Liver (tissue), 9 donors: ENCODE measurements around the gene TCOF1. TPM values are rescaled to one million over a fixed set of nuclear protein-coding genes. Genes with fewer than 3 reads are reported as not detected.

Experiments
- DNase-seq: peaks from one replicate; pipeline ENCODE4 v3.0.0-alpha.2; 2017; ENCODE audit warnings: low spot score
- H3K27ac ChIP-seq, 2 donors: one replicate each; pipeline ENCODE4 v1.7.0; 2013; ENCODE audit warnings: inconsistent platforms in 2 of 2, low read length in 2 of 2, control low read depth in 1 of 2, low read depth in 1 of 2, mild to moderate bottlenecking in 1 of 2
- H3K27me3 ChIP-seq, 4 donors: one replicate each; pipeline versions ENCODE4 v1.6.1 to v1.7.0; 2013; ENCODE audit warnings: low read length in 3 of 4, inconsistent platforms in 1 of 4, mild to moderate bottlenecking in 1 of 4, moderate library complexity in 1 of 4; ENCODE audit not compliant: control insufficient read depth in 4 of 4, insufficient read depth in 4 of 4
- H3K36me3 ChIP-seq, 4 donors: one replicate each; pipeline versions ENCODE4 v1.6.1 to v1.7.0; 2013; ENCODE audit warnings: low read length in 3 of 4, mild to moderate bottlenecking in 3 of 4, low read depth in 1 of 4, moderate library complexity in 1 of 4; ENCODE audit not compliant: control insufficient read depth in 4 of 4, insufficient read depth in 3 of 4
- H3K4me1 ChIP-seq, 4 donors: one replicate each; pipeline versions ENCODE4 v1.6.1 to v1.7.0; 2013; ENCODE audit warnings: low read length in 3 of 4, mild to moderate bottlenecking in 3 of 4, moderate library complexity in 1 of 4; ENCODE audit not compliant: control insufficient read depth in 4 of 4, insufficient read depth in 4 of 4
- H3K4me3 ChIP-seq, 3 donors: one replicate each; pipeline versions ENCODE4 v1.6.1 to v1.7.0; 2013; ENCODE audit warnings: low read length in 3 of 3, control low read depth in 1 of 3, low read depth in 1 of 3, mild to moderate bottlenecking in 1 of 3
- H3K9ac ChIP-seq, 2 donors: one replicate each; pipeline ENCODE4 v1.7.0; 2013; ENCODE audit warnings: low read length in 2 of 2, mild to moderate bottlenecking in 2 of 2, moderate library complexity in 2 of 2, control low read depth in 1 of 2, low read depth in 1 of 2
- H3K9me3 ChIP-seq, 4 donors: one replicate each; pipeline versions ENCODE4 v1.6.1 to v1.7.0; 2013; ENCODE audit warnings: low read length in 3 of 4; ENCODE audit not compliant: control insufficient read depth in 4 of 4
- ATF3 ChIP-seq: IDR thresholded peaks from 2 replicates; pipeline ENCODE4 v1.6.1; 2016; ENCODE audit warnings: antibody characterized with exemption
- EGR1 ChIP-seq, 2 donors: IDR thresholded peaks; 2 replicates each; pipeline ENCODE4 v1.6.1; 2016 to 2018; ENCODE audit warnings: antibody characterized with exemption in 2 of 2, low read depth in 2 of 2
- FOXA1 ChIP-seq: IDR thresholded peaks from 2 replicates; pipeline ENCODE4 v1.6.1; 2016; ENCODE audit warnings: antibody characterized with exemption
- FOXA2 ChIP-seq: IDR thresholded peaks from 2 replicates; pipeline ENCODE4 v1.6.1; 2016; ENCODE audit warnings: antibody characterized with exemption
- GABPA ChIP-seq, 2 donors: IDR thresholded peaks in 1 of 2; conservative IDR thresholded peaks in 1 of 2; 2 replicates each; pipeline ENCODE4 v1.6.1; 2016; ENCODE audit warnings: antibody characterized with exemption in 2 of 2, mild to moderate bottlenecking in 1 of 2, moderate library complexity in 1 of 2
- HNF4A ChIP-seq, 2 donors: conservative IDR thresholded peaks; 2 replicates each; pipeline ENCODE4 v1.6.1; 2016; ENCODE audit warnings: antibody characterized with exemption in 2 of 2, mild to moderate bottlenecking in 2 of 2
- HNF4G ChIP-seq: IDR thresholded peaks from 2 replicates; pipeline ENCODE4 v1.6.1; 2016; ENCODE audit warnings: antibody characterized with exemption
- JUND ChIP-seq, 2 donors: IDR thresholded peaks; 2 replicates each; pipeline ENCODE4 v1.6.1; 2016; ENCODE audit warnings: antibody characterized with exemption in 2 of 2
- NR2F2 ChIP-seq: IDR thresholded peaks from 2 replicates; pipeline ENCODE4 v1.6.1; 2016; ENCODE audit warnings: antibody characterized with exemption
- RAD21 ChIP-seq, 2 donors: IDR thresholded peaks; 2 replicates each; pipeline ENCODE4 v1.6.1; 2016; ENCODE audit warnings: antibody characterized with exemption in 2 of 2, mild to moderate bottlenecking in 2 of 2
- RXRA ChIP-seq, 2 donors: IDR thresholded peaks; 2 replicates each; pipeline ENCODE4 v1.6.1; 2017 to 2018; ENCODE audit warnings: antibody characterized with exemption in 2 of 2, mild to moderate bottlenecking in 1 of 2
- SP1 ChIP-seq: IDR thresholded peaks from 2 replicates; pipeline ENCODE4 v1.6.1; 2018; ENCODE audit warnings: antibody characterized with exemption, mild to moderate bottlenecking
- TAF1 ChIP-seq: conservative IDR thresholded peaks from 2 replicates; pipeline ENCODE4 v1.6.1; 2016; ENCODE audit warnings: antibody characterized with exemption, mild to moderate bottlenecking
- YY1 ChIP-seq: IDR thresholded peaks from 2 replicates; pipeline ENCODE4 v1.6.1; 2016; ENCODE audit warnings: antibody characterized with exemption, mild to moderate bottlenecking
- WGBS: extraction: QIAGEN DNeasy Blood & Tissue Kit; methylation state at CpG from one replicate; pipeline ENCODE4 v1.1.7; 2013; 5-methylcytosine and 5-hydroxymethylcytosine counted together
- polyA plus RNA-seq, 2 donors: library from polyadenylated mRNA; stranded (reverse) in 1 of 2; unstranded in 1 of 2; fragments of 200-250 nt in 1 of 2; fragments of >200 nt in 1 of 2; fragmentation: Nextera tagmentation in 1 of 2; extraction: Ambion mirVana in 1 of 2; gene quantifications; one replicate each; pipeline versions ENCODE4 v1.2.1 to v1.2.3, GENCODE V29; 2013 to 2015
- total RNA-seq, 2 donors: library from RNA; depleted of rRNA; stranded (reverse); fragments of >200 nt; gene quantifications; one replicate each; pipeline ENCODE4 v1.2.3, GENCODE V29; 2014
- TF ChIP-seq, protein P1 (sequence below): IDR thresholded peaks from 2 replicates; pipeline ENCODE4 v1.6.1; 2016; ENCODE audit warnings: antibody characterized with exemption
- TF ChIP-seq, protein P2 (sequence below): IDR thresholded peaks from 2 replicates; pipeline ENCODE4 v1.6.1; 2016; ENCODE audit warnings: antibody characterized with exemption
- TF ChIP-seq, protein P3 (sequence below): IDR thresholded peaks from 2 replicates; pipeline ENCODE4 v1.6.1; 2016; ENCODE audit warnings: antibody characterized with exemption, mild to moderate bottlenecking
- TF ChIP-seq, protein P4 (sequence below): fragments of 150-350 bp; IDR thresholded peaks from 2 replicates; pipeline ENCODE4 v1.5.1; 2017; ENCODE audit warnings: improper control_type of control experiment, low read depth, low read length; ENCODE audit not compliant: missing input control
- donor health status: healthy.
- donor health status: healthy.
- donor health status: healthy.
- donor health status: healthy.
- donor health status: healthy.

Gene TCOF1
- total and polyA plus RNA-seq, 4 donors, result 3.2 to 8.5 (median 6.4) TPM

GRCh38 chr5:150412319-150413175, 55.0 kb downstream of the TCOF1 start, which contains the start of gene CD74:
CD74 (minus strand) TSS chr5:150412910; CDS start chr5:150412749, 161 bp downstream.
- WGBS, result 22% methylated on average over 20 of the region's 20 CpGs
- Histone ChIP-seq H3K27me3 (no peaks in the 10 kb centered on the region), H3K4me3 (peak within 1 kb of the TSS; percentile 44 to 55 (median 51)), H3K9me3 (no peaks in the 10 kb centered on the region), H3K36me3 (no peaks in the 10 kb centered on the region), H3K9ac (peak within 1 kb of the TSS; percentile 82 to 90), H3K27ac (peak within 1 kb of the TSS; percentile 84 to 88), H3K4me1 (peaks cover 0 to 26% (median 15%) of the 10 kb centered on the region in 4 donors)
- DNase-seq, result peak; percentile 61
- TF ChIP-seq HNF4G (no peak), RAD21 (IDR thresholded peaks at IDR 0.05) (peak in 1 of 2 donors; percentile 4), GABPA (IDR thresholded peaks at IDR 0.05 in 1 of 2, conservative IDR thresholded peaks at IDR 0.05 in 1 of 2) (peak in 1 of 2 donors; percentile 11), EGR1 (IDR thresholded peaks at IDR 0.05; ENCODE audit: low read depth in 2 of 2) (no peak), TAF1 (peak; percentile 77), JUND (IDR thresholded peaks at IDR 0.05) (no peak), NR2F2 (no peak), ATF3 (no peak), FOXA1 (no peak), YY1 (peak; percentile 48), RXRA (IDR thresholded peaks at IDR 0.05) (no peak), HNF4A (conservative IDR thresholded peaks at IDR 0.05) (peak in 1 of 2 donors; percentile 3), FOXA2 (no peak), SP1 (peak; percentile 70)
- TF ChIP-seq, protein P1, sequence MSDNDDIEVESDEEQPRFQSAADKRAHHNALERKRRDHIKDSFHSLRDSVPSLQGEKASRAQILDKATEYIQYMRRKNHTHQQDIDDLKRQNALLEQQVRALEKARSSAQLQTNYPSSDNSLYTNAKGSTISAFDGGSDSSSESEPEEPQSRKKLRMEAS, result no peak
- TF ChIP-seq, protein P2, sequence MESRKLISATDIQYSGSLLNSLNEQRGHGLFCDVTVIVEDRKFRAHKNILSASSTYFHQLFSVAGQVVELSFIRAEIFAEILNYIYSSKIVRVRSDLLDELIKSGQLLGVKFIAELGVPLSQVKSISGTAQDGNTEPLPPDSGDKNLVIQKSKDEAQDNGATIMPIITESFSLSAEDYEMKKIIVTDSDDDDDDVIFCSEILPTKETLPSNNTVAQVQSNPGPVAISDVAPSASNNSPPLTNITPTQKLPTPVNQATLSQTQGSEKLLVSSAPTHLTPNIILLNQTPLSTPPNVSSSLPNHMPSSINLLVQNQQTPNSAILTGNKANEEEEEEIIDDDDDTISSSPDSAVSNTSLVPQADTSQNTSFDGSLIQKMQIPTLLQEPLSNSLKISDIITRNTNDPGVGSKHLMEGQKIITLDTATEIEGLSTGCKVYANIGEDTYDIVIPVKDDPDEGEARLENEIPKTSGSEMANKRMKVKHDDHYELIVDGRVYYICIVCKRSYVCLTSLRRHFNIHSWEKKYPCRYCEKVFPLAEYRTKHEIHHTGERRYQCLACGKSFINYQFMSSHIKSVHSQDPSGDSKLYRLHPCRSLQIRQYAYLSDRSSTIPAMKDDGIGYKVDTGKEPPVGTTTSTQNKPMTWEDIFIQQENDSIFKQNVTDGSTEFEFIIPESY, result no peak
- TF ChIP-seq, protein P3, sequence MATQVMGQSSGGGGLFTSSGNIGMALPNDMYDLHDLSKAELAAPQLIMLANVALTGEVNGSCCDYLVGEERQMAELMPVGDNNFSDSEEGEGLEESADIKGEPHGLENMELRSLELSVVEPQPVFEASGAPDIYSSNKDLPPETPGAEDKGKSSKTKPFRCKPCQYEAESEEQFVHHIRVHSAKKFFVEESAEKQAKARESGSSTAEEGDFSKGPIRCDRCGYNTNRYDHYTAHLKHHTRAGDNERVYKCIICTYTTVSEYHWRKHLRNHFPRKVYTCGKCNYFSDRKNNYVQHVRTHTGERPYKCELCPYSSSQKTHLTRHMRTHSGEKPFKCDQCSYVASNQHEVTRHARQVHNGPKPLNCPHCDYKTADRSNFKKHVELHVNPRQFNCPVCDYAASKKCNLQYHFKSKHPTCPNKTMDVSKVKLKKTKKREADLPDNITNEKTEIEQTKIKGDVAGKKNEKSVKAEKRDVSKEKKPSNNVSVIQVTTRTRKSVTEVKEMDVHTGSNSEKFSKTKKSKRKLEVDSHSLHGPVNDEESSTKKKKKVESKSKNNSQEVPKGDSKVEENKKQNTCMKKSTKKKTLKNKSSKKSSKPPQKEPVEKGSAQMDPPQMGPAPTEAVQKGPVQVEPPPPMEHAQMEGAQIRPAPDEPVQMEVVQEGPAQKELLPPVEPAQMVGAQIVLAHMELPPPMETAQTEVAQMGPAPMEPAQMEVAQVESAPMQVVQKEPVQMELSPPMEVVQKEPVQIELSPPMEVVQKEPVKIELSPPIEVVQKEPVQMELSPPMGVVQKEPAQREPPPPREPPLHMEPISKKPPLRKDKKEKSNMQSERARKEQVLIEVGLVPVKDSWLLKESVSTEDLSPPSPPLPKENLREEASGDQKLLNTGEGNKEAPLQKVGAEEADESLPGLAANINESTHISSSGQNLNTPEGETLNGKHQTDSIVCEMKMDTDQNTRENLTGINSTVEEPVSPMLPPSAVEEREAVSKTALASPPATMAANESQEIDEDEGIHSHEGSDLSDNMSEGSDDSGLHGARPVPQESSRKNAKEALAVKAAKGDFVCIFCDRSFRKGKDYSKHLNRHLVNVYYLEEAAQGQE, result peak; percentile 71
- TF ChIP-seq, protein P4, sequence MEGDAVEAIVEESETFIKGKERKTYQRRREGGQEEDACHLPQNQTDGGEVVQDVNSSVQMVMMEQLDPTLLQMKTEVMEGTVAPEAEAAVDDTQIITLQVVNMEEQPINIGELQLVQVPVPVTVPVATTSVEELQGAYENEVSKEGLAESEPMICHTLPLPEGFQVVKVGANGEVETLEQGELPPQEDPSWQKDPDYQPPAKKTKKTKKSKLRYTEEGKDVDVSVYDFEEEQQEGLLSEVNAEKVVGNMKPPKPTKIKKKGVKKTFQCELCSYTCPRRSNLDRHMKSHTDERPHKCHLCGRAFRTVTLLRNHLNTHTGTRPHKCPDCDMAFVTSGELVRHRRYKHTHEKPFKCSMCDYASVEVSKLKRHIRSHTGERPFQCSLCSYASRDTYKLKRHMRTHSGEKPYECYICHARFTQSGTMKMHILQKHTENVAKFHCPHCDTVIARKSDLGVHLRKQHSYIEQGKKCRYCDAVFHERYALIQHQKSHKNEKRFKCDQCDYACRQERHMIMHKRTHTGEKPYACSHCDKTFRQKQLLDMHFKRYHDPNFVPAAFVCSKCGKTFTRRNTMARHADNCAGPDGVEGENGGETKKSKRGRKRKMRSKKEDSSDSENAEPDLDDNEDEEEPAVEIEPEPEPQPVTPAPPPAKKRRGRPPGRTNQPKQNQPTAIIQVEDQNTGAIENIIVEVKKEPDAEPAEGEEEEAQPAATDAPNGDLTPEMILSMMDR, result no peak
